ENCODE measurements around the gene ARHGEF28. TPM values are rescaled to one million over a fixed set of nuclear protein-coding genes. Genes with fewer than 3 reads are reported as not detected.
A peak's percentile ranks its signal among the peaks of the same experiment; 100 is the strongest.

Gene ARHGEF28
- total RNA-seq, 2 donors from 2014 or later = 0.05 TPM; not detected in 1

DNA sequence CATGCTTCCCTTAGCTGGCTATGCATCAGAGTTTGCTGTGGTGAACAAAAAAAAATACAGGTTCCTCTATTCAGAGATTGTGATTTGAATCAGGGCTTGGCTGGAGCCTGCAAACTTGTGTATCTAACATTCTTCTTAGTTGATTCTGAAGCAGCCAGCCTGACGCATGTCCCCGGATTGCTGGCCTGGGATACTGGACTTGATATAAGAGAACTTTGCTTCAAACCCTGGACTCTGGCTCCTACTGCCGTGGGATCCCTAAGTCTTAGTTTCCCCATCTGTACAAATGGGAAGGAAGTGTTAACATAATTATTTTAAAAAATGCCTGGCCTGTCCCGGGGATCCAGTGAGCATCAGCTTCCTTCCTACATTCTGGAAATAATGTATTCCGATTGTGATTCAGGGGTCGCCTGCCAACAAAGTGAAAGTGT, 292.8 kb downstream of the ARHGEF28 start:
- ATAC-seq = no peak
- DNase-seq (ENCODE audit: low spot score in 2 of 2) = no peak
- H3K36me3 Mint-ChIP-seq = no peaks in the 10 kb centered on the region
- H3K9me3 Mint-ChIP-seq = no peaks in the 10 kb centered on the region
- no peak overlapping the region for H3K27ac Mint-ChIP-seq

DNA sequence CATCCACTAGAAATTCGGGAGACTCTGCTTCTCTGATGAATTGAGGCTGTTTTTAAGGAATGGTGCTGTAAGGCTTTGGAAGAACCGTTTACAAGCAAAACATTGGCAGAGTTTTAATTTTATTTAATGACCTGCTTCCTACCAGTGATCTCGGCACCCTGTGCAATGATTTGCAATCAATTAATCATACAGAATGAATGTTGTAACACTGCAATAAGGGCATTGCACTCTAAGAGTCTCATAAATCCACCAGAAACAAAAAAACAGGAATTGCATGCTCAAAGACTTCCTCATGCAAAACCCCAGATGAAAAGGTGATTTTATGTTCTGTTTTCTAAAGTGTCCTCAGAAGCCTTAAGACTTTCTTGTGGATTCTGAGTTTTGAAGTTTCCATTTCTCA, 295.7 kb downstream of the ARHGEF28 start:
- H3K36me3 Mint-ChIP-seq = no peaks in the 10 kb centered on the region
- H3K9me3 Mint-ChIP-seq = no peaks in the 10 kb centered on the region
- ATAC-seq (no peak), DNase-seq (ENCODE audit: low spot score in 2 of 2) (no peak)
- H3K27ac Mint-ChIP-seq = no peak overlapping the region

DNA sequence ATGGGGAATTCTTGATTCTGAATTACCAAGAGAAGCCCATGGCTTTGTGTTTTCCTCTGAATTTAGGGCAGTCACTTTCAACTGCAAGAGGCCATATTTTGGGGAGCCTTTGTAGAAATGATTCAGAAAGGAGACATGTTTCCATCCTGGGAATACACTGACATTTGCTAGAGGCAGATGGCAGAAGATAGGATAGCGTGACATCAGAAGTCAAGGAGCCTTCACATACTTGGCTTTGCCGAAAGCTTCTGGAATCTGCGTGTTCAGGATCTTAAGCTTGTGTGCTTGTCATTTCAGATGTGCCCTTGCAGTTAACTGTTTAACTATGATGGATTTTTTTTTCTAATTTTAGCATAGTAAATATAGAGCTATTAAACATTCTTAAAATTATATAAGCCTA, 296.2 kb downstream of the ARHGEF28 start:
- H3K36me3 Mint-ChIP-seq = no peaks in the 10 kb centered on the region
- H3K9me3 Mint-ChIP-seq = no peaks in the 10 kb centered on the region
- no peak for ATAC-seq
- no peak for DNase-seq (ENCODE audit: low spot score in 2 of 2)
- H3K27ac Mint-ChIP-seq = no peak overlapping the region

DNA sequence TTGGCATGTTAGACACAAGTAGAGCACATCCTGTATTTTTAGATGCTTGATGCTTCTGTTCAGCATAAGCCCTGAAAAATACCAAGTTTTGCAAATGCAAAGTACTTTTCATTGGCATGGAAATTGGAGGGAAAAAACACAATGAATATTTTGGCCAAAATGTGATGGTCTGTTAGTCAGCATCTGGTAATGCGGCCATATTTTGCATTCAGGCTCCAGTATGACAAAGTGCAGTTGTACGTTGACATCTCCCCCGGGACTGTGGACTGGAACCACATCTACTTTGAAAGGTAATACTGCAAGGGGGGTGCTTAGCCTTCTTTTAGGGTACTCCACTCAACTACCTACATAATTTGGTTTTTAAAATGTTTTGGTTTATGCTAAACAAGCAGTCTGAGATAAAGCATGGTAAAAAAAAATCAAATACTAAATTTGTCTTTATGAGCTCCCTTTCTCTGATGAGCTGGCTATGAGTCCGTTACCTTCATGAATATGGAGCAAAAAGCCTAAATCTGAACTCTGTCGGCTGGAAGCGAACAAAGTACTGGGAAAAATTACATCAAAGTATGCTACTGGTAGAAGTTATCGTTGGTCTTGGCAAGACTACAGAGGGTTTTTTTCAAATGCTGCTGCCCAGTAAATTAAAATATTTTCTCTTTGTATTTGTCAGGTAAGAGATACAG, 297.0 kb downstream of the ARHGEF28 start:
- H3K9me3 Mint-ChIP-seq = no peaks in the 10 kb centered on the region
- no peak for DNase-seq (ENCODE audit: low spot score in 2 of 2)
- no peaks in the 10 kb centered on the region for H3K36me3 Mint-ChIP-seq
- H3K27ac Mint-ChIP-seq = no peak overlapping the region
- ATAC-seq = no peak

DNA sequence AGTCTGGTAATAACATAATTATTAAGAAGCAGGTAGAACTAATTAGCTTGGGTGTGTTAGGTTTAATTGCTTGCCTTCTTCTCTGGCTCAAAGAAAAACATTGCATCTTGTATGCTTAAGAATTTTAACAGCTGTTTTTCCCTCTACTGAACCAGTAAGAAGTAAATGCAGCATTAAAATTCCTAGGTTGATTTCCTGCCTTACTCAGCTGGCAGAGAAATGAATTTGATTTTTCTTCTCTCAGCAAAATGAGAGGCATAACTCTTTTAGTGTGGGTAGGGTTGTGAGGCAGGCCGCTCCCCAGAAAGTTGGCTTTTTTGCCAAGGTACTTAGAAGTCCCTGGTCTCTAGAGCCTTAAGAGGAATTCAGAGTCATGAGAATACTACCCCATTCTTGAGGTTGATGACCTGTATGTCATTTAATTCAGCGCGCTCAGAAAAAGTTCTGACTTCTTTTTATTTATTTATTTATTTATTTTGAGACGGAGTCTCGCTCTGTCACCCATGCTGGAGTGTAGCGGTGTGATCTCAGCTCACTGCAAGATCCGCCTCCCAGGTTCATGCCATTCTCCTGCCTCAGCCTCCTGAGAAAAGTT, 302.6 kb downstream of the ARHGEF28 start:
- Mint-ChIP-seq H3K36me3 (no peaks in the 10 kb centered on the region), H3K27ac (no peak overlapping the region), H3K9me3 (no peaks in the 10 kb centered on the region)
- DNase-seq (ENCODE audit: low spot score in 2 of 2) = no peak
- no peak for ATAC-seq

DNA sequence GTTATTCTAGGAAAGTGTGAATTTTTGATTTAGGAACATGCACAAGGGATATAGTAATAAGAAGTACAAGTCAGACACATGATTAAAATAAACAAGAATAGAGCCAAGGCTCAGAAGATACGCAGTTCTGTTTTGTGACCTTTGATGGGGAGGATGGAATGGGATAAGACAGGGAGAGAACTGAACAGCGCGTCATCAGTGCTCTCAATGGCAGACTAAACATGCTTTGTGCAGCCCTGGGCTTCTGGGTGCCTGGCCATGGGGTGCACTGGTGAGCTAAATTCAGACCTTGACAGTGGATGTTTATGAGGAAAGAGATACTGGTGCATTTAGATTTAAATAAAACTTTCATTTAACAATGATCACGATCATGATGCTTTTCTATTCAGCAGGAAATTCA, 309.7 kb downstream of the ARHGEF28 start:
- no peak for ATAC-seq
- Mint-ChIP-seq H3K9me3 (no peaks in the 10 kb centered on the region), H3K27ac (no peak overlapping the region), H3K36me3 (no peaks in the 10 kb centered on the region)
- no peak for DNase-seq (ENCODE audit: low spot score in 2 of 2)

DNA sequence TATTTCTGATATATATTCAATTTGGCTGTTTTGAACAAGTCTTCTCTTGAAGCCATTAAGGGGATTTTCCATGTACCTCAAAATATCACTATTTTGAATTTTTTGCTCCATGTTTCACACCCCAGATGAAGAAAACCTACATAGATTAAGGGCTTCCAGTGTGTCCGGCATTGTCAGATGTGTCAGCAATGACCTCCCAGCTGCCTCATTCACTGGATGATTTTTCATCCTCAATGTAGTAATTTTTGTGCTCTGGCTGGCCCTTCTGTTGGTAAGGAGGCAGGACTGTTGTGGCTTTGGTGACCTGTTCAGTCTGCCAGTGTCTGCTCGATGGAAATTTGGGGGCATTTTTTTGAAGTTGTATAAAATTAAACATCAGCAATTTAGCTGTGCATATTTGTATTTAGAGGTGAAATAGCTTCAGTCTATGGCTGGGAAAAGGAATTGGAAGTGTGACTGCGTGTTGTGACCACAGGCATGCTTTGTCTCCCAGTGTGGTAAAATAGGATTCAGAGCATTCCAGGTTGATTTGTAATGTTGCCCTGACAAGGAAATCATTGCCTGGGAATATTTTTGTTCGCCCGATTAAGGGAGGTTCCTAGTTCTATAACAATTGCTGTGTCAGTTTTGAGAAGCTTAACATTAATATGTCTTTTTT, 312.4 kb downstream of the ARHGEF28 start:
- Mint-ChIP-seq H3K9me3 (no peaks in the 10 kb centered on the region), H3K27ac (no peak overlapping the region), H3K36me3 (no peaks in the 10 kb centered on the region)
- DNase-seq (ENCODE audit: low spot score in 2 of 2) (no peak), ATAC-seq (no peak)

DNA sequence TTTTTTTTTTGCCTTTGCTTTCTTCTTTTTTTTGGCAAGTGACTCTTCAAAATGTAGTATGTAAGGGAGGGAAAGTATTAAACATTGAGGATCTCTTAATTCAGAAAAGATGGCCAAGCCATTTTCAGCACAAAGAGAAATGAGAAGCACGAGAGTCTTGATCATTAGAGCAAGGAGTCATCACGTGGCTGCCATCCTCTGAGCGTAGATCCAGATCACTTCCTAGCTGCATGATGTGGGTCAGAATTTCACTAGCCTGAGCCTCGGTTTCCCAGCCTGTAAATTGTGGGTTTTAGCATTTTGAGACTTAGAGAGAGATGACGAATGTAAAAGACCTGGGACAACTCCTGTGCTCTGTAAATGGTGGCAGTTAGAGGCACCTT, 312.9 kb downstream of the ARHGEF28 start:
- Mint-ChIP-seq H3K36me3 (no peaks in the 10 kb centered on the region), H3K27ac (no peak overlapping the region), H3K9me3 (no peaks in the 10 kb centered on the region)
- DNase-seq (ENCODE audit: low spot score in 2 of 2) (no peak), ATAC-seq (no peak)

DNA sequence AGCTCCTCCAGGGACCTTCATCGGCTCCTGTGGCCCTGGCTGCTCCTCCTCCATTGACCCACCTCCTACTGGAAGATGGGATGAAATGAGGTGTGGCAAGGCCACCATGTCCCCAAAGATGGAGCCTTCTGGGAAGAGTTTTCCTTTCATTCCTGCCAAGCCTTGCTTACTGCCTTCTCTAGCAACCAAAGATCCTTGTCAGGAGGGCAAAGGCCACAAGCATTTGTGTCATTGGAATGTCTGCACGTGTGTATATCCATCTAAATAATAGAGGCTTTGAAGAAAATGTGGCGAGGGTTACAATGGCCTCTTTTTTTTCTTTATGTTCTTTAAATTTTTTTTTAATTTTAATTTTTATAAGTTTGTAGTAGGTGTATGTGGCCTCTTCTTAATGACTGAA, 313.6 kb downstream of the ARHGEF28 start:
- DNase-seq (ENCODE audit: low spot score in 2 of 2) (no peak), ATAC-seq (no peak)
- H3K9me3 Mint-ChIP-seq = peaks cover 5% of the 10 kb centered on the region in 2 donors
- H3K36me3 Mint-ChIP-seq = no peaks in the 10 kb centered on the region
- H3K27ac Mint-ChIP-seq = no peak overlapping the region

DNA sequence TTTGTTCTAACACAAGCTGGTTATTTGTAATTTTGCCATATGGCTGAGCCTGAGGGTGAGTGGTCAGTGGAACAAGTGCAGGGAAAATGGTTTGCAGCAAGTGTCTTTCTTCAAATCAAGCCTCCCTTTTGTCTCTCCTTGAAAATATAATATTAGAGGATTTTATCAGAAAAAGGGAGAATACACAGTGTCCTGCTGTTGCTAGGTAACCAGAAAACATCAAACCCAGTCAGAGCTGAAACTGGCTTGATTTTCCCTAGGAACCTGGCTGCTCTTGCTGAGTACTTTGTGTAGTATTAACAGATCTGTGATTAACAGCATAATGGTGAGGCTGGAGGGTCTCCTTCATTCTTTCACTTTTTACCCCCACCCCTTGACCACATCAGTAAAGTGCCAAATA, 314.0 kb downstream of the ARHGEF28 start:
- Mint-ChIP-seq H3K27ac (no peak overlapping the region), H3K9me3 (peaks cover 5% of the 10 kb centered on the region in 2 donors), H3K36me3 (no peaks in the 10 kb centered on the region)
- no peak for DNase-seq (ENCODE audit: low spot score in 2 of 2)
- no peak for ATAC-seq

DNA sequence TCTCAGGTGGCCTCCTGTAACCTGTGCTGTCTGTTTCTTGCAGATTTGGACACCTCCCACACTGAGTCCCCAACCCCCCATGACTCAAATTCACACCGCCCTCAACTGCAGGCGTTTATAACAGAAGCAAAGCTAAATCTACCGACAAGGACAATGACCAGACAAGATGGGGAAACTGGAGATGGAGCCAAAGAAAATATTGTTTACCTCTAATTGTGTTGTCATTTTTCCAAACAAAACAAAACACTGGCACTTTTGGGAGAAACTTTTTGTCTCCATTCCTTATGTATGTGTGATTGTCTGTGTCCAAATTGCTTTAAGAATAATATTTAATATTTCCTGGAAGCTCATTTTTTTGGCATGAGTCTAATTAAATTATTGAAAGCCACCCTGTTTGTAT, 314.8 kb downstream of the ARHGEF28 start:
- DNase-seq (ENCODE audit: low spot score in 2 of 2) = no peak
- no peak for ATAC-seq
- Mint-ChIP-seq H3K9me3 (peaks cover 5% of the 10 kb centered on the region in 2 donors), H3K27ac (no peak overlapping the region), H3K36me3 (no peaks in the 10 kb centered on the region)

DNA sequence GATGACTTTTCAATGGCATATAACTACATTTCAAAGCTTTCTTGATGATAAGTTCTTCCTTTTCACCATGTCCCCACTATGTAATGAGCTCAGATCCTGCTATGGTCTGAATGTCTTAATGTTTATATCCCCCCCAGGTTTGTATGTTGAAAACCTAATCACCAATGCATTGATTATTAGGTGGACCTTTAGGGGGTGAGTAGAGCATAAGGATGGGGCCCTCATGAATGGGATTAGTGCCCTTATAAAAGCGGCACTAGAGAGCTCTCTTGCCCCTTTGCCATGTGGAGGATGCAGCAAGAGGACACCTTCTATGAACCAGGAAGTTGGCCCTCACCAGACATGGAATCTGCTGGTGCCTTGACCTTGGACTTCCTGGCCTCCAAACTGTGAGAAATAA, 316.8 kb downstream of the ARHGEF28 start:
- Mint-ChIP-seq H3K27ac (no peak overlapping the region), H3K36me3 (no peaks in the 10 kb centered on the region), H3K9me3 (peaks cover 5% of the 10 kb centered on the region in 2 donors)
- no peak for DNase-seq (ENCODE audit: low spot score in 2 of 2)
- no peak for ATAC-seq

DNA sequence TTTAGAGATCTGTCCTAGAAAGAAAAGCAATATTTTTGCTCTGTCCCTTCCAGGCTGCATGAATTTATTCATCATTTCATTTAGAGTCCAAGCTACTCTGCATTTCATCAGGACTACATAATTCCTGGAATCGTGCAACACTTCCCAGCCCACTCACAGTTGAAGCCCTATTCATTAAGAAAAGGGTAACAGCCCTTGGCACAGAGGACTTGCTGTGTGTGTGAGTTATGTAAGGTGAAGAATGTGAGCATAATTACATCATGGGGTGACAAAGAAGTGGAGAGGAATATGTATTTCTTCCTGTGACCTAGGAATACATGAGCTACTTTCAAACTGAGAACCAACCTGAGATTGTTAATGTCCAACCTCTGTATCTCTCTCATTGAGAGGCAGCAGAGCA, 317.4 kb downstream of the ARHGEF28 start:
- ATAC-seq (no peak), DNase-seq (ENCODE audit: low spot score in 2 of 2) (no peak)
- peaks cover 5% of the 10 kb centered on the region in 2 donors for H3K9me3 Mint-ChIP-seq
- H3K36me3 Mint-ChIP-seq = no peaks in the 10 kb centered on the region
- H3K27ac Mint-ChIP-seq = no peak overlapping the region

DNA sequence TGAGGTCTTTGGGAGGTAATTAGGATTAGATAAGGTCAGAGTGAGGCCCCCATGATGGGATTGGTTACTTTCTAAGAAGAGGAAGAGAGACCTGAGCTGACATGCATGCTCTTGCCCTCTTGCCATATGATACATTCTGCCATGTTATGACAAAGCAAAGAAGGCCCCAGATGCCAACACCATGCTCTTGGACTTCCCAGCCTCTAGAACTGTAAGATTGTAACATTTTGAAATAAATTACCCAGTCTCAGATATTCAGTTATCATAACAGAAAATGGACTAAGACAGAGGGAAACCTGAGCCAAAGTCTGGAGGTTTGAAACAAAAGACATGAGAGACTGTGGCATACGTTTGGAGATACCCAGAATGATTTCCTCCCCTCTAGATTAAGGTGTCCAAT, 318.6 kb downstream of the ARHGEF28 start:
- Mint-ChIP-seq H3K36me3 (no peaks in the 10 kb centered on the region), H3K9me3 (peaks cover 5% of the 10 kb centered on the region in 2 donors), H3K27ac (no peak overlapping the region)
- DNase-seq (ENCODE audit: low spot score in 2 of 2) (no peak), ATAC-seq (no peak)

DNA sequence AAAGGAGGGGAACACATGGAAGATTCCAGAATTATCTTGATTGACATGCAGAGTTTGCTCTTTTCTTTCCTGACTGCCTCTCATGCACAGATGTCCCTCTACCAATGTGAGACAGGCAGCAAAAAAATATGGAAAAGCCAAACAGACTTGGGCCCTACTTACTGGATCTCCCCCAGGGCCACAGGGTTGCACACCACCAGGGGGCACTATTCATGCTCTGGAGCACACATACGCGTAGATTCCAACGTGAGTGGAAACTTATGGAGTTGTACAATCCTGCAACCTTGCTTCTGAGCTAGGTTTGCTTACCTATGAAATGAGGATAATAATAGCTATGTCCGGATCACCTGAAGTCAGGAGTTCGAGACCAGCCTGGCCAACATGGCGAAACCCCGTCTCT, 319.5 kb downstream of the ARHGEF28 start:
- Mint-ChIP-seq H3K27ac (no peak overlapping the region), H3K9me3 (peaks cover 5% of the 10 kb centered on the region in 2 donors), H3K36me3 (no peaks in the 10 kb centered on the region)
- ATAC-seq (no peak), DNase-seq (ENCODE audit: low spot score in 2 of 2) (peak in 1 of 2 donors; percentile 8)

DNA sequence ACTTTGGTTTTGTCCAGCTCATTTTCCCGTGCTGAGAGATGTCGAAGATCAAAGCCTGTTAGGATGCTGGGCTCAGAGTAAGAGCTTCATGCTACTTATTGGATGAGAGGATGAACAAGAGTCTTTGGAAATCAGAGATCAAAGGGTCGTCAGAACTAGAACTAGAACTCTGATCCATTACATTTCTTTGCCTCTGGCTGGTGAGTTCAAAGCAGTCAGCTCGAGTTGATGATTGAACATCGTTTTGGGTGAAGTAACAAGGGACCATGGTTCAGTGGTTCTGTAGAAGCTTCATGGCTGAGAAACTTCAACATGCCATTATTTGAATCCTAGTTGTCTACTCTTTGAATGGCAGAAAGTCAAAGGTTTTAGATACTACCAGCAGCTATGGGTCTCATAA, 320.3 kb downstream of the ARHGEF28 start:
- Mint-ChIP-seq H3K9me3 (peaks cover 5% of the 10 kb centered on the region in 2 donors), H3K27ac (no peak overlapping the region), H3K36me3 (no peaks in the 10 kb centered on the region)
- ATAC-seq (no peak), DNase-seq (ENCODE audit: low spot score in 2 of 2) (no peak)

DNA sequence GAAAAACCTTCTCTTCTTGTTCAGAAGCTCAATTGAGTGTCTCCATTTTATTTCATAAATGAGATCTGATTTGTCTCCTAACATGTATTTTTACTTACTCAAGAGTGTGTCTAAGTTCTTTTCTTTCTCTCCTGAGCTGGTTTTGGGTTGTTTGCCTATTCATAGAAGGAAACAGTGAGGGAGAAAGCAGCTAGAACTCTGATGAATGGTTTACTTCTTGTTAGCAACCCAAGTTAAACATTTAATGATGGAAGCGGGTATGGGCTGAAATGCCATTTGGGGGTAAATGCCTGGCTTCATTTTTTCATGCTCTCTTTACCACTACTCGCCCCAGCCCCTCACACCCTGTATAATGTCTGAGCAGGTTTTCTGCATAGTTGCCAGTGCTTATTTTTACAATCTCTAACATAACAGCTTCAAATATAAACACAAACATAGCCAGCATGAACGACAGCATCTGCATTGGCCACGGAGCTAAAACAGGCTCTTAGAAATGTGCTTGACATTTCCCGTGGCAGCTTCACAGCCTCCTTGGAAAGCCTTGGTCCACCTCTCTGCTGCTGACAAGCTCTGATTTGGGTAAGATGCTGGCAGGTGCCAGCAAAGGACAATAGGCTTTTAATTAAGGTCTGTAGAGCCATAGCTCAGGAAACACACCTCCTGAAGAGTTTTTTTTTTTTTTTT, 321.1 kb downstream of the ARHGEF28 start:
- peaks cover 5% of the 10 kb centered on the region in 2 donors for H3K9me3 Mint-ChIP-seq
- DNase-seq (ENCODE audit: low spot score in 2 of 2) (no peak), ATAC-seq (no peak)
- no peak overlapping the region for H3K27ac Mint-ChIP-seq
- H3K36me3 Mint-ChIP-seq = no peaks in the 10 kb centered on the region
